Measurements from ENCODE around the gene EIF4G3. TPM values are rescaled to one million over a fixed set of nuclear protein-coding genes. Genes with fewer than 3 reads are reported as not detected.

EIF4G3 gene
- total and polyA plus RNA-seq, 9 of the 15 experiments (the other 6 are each of a cell fraction or from before 2014, with no cell fraction given): 6.7 to 40.5 (median 32.1) TPM

- TF ChIP-seq ZNF512 (tag; IDR thresholded peaks at IDR 0.05): no peak
- no peak for TF ChIP-seq THAP7 (CRISPR knock-in tag; IDR thresholded peaks at IDR 0.05)
- peak in 1 of 2 experiments; percentile 95 for TF ChIP-seq AFF1 (IDR thresholded peaks at IDR 0.05; ENCODE audit: low read depth in 1 of 2, partially characterized antibody in 2 of 2)
- TF ChIP-seq NONO (IDR thresholded peaks at IDR 0.05; ENCODE audit: low read depth in 2 of 2, low read length in 1 of 2): no peak
- no peak for TF ChIP-seq ESRRB (CRISPR knock-in tag; IDR thresholded peaks at IDR 0.05; ENCODE audit: borderline replicate concordance)
- peak; percentile 66 for TF ChIP-seq TAF7 (tag; IDR thresholded peaks at IDR 0.05)
- 0 out of 2 replicates have a peak, but pooled peaks have one; percentile 55 for TF ChIP-seq DDX20 (tag; IDR thresholded peaks at IDR 0.05; ENCODE audit: low read depth)
- TF ChIP-seq ZNF408 (CRISPR knock-in tag; IDR thresholded peaks at IDR 0.05; ENCODE audit: low read depth): no peak
- no peak for TF ChIP-seq XRCC4 (IDR thresholded peaks at IDR 0.05; ENCODE audit: extremely low read depth, insufficient read depth, insufficient read length)
- no peak for TF ChIP-seq BCL6 (CRISPR knock-in tag; IDR thresholded peaks at IDR 0.05)
- TF ChIP-seq EWSR1 (IDR thresholded peaks at IDR 0.05; ENCODE audit: borderline replicate concordance, low read depth, partially characterized antibody): no peak
- TF ChIP-seq NRF1 (conservative IDR thresholded peaks at IDR 0.05 in 1 of 2, IDR thresholded peaks at IDR 0.05 in 1 of 2): peak; percentile 33 to 45; a peak in 2 of 4 replicates
- no peak for TF ChIP-seq U2AF1 (optimal IDR thresholded peaks at IDR 0.05; ENCODE audit: low read depth, low read length)
Observed at GRCh38 chr1:21022279-21023040, 154.2 kb downstream of the EIF4G3 start (continued).

Data from K562 (cell line).